ENCODE results near the gene SOD2. TPM values are rescaled to one million over a fixed set of nuclear protein-coding genes. Genes with fewer than 3 reads are reported as not detected.
A peak's percentile ranks its signal among the peaks of the same experiment; 100 is the strongest.

Gene SOD2
- total and polyA plus RNA-seq, 9 of the 15 experiments (the other 6 are each of a cell fraction or from before 2014, with no cell fraction given): 39.8 to 140 (median 95.8) TPM

- TF ChIP-seq SREBF1 (IDR thresholded peaks at IDR 0.05; ENCODE audit: borderline replicate concordance, low read depth, low read length) (no peak), RCOR1 (IDR thresholded peaks at IDR 0.05; ENCODE audit: borderline replicate concordance in 1 of 2, low read depth in 2 of 2, low read length in 2 of 2) (peak in 1 of 2 experiments; percentile 78; a peak in 2 of 4 replicates), ZNF274 (IDR thresholded peaks at IDR 0.05; ENCODE audit: borderline replicate concordance, low read depth, low read length) (no peak), FOXJ2 (tag; IDR thresholded peaks at IDR 0.05) (no peak), PCBP2 (IDR thresholded peaks at IDR 0.05; ENCODE audit: low read depth, low read length, poor library complexity, severe bottlenecking) (no peak), HES1 (IDR thresholded peaks at IDR 0.05; ENCODE audit: low read depth) (no peak), PREB (CRISPR knock-in tag; IDR thresholded peaks at IDR 0.05) (no peak), MECOM (CRISPR knock-in tag; IDR thresholded peaks at IDR 0.05) (no peak), KDM1A (IDR thresholded peaks at IDR 0.05) (peak; percentile 66 to 67; a peak in 2 of 4 replicates), FOXM1 (IDR thresholded peaks at IDR 0.05; ENCODE audit: low read depth) (no peak; the same call in 1 of the 2 replicates), FOXM1 (CRISPR knock-in tag; IDR thresholded peaks at IDR 0.05; ENCODE audit: low read depth) (no peak), CBFA2T2 (conservative IDR thresholded peaks at IDR 0.05) (peak; percentile 36; the same call in 1 of the 2 replicates), GATA2 (CRISPR knock-in tag; IDR thresholded peaks at IDR 0.05) (no peak), NFRKB (IDR thresholded peaks at IDR 0.05; ENCODE audit: low read depth) (no peak), ERF (CRISPR knock-in tag; IDR thresholded peaks at IDR 0.05) (no peak), VEZF1 (CRISPR knock-in tag; IDR thresholded peaks at IDR 0.05) (no peak), SP1 (CRISPR knock-in tag; IDR thresholded peaks at IDR 0.05) (no peak; the same call in 1 of the 2 replicates), FOXK2 (conservative IDR thresholded peaks at IDR 0.05 in 1 of 2, IDR thresholded peaks at IDR 0.05 in 1 of 2; ENCODE audit: low read depth in 2 of 2) (no peak), MYBL2 (IDR thresholded peaks at IDR 0.05; ENCODE audit: low read depth) (no peak), MYBL2 (CRISPR knock-in tag; IDR thresholded peaks at IDR 0.05; ENCODE audit: borderline replicate concordance) (no peak), BRD9 (IDR thresholded peaks at IDR 0.05; ENCODE audit: low read depth, partially characterized antibody) (peak; percentile 48)
- TF ChIP-seq, protein P1, sequence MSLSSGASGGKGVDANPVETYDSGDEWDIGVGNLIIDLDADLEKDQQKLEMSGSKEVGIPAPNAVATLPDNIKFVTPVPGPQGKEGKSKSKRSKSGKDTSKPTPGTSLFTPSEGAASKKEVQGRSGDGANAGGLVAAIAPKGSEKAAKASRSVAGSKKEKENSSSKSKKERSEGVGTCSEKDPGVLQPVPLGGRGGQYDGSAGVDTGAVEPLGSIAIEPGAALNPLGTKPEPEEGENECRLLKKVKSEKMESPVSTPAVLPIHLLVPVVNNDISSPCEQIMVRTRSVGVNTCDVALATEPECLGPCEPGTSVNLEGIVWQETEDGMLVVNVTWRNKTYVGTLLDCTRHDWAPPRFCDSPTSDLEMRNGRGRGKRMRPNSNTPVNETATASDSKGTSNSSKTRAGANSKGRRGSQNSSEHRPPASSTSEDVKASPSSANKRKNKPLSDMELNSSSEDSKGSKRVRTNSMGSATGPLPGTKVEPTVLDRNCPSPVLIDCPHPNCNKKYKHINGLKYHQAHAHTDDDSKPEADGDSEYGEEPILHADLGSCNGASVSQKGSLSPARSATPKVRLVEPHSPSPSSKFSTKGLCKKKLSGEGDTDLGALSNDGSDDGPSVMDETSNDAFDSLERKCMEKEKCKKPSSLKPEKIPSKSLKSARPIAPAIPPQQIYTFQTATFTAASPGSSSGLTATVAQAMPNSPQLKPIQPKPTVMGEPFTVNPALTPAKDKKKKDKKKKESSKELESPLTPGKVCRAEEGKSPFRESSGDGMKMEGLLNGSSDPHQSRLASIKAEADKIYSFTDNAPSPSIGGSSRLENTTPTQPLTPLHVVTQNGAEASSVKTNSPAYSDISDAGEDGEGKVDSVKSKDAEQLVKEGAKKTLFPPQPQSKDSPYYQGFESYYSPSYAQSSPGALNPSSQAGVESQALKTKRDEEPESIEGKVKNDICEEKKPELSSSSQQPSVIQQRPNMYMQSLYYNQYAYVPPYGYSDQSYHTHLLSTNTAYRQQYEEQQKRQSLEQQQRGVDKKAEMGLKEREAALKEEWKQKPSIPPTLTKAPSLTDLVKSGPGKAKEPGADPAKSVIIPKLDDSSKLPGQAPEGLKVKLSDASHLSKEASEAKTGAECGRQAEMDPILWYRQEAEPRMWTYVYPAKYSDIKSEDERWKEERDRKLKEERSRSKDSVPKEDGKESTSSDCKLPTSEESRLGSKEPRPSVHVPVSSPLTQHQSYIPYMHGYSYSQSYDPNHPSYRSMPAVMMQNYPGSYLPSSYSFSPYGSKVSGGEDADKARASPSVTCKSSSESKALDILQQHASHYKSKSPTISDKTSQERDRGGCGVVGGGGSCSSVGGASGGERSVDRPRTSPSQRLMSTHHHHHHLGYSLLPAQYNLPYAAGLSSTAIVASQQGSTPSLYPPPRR (CRISPR knock-in tag; IDR thresholded peaks at IDR 0.05; ENCODE audit: borderline replicate concordance): no peak
Measured at GRCh38 chr6:159728531-159728964, 35.5 kb upstream of the SOD2 start (continued).
